Endothelial cell of umbilical vein (primary cell): ENCODE measurements around the gene WFIKKN2. TPM values are rescaled to one million over a fixed set of nuclear protein-coding genes. Genes with fewer than 3 reads are reported as not detected.

Source experiments
- BruUV-seq: library from RNA; stranded (reverse); fragments of 400-500 nt; replicated peaks from 2 replicates; lab custom pipeline; 2021; lab: Mats Ljungman, UMichigan
- CTCF ChIA-PET: fragments of 300-600, 350-600 bp; sonication (Branson Sonifier 250); formaldehyde crosslinking; loops from one replicate; lab custom pipeline; 2021; ENCODE audit warnings: antibody characterized with exemption, inconsistent platforms; lab: Charles Lee
- POLR2A ChIA-PET: fragments of 300-600, 350-600 bp; sonication (Branson Sonifier 250); formaldehyde crosslinking; loops from one replicate; lab custom pipeline; 2021; ENCODE audit warnings: antibody characterized with exemption, inconsistent platforms; lab: Charles Lee
- DNase-seq: peaks from one replicate; pipeline ENCODE4 v3.0.0-alpha.2; 2011; ENCODE audit warnings: low read depth, low spot score
- FAIRE-seq: peaks from 2 replicates; lab custom pipeline; 2011; peaks lifted over from hg19 to GRCh38; lab: Jason Lieb, UNC
- H2AFZ ChIP-seq: 2 replicates; pipeline ENCODE4 v1.6.0; 2012; ENCODE audit warnings: low read depth, low read length, control low read depth, inconsistent platforms
- H3K27ac ChIP-seq: 2 replicates; pipeline ENCODE4 v1.5.1; 2011; ENCODE audit warnings: low read depth, mild to moderate bottlenecking, control low read depth, low read length, moderate library complexity; ENCODE audit not compliant: insufficient read depth
- H3K27me3 ChIP-seq, 2 experiments: 2 replicates each; pipeline versions ENCODE4 v1.6.0 to v1.6.1; 2011; ENCODE audit warnings: low read length in 2 of 2, mixed read lengths in 1 of 2; ENCODE audit not compliant: control insufficient read depth in 2 of 2, insufficient read depth in 2 of 2
- H3K36me3 ChIP-seq, 2 experiments: 2 replicates in 1 of 2; 3 replicates in 1 of 2; pipeline ENCODE4 v1.5.1; 2011; ENCODE audit warnings: low read length in 2 of 2, mild to moderate bottlenecking in 1 of 2, moderate library complexity in 1 of 2; ENCODE audit not compliant: control insufficient read depth in 2 of 2, insufficient read depth in 2 of 2; ENCODE audit errors: extremely low read depth in 1 of 2
- H3K4me1 ChIP-seq: 3 replicates; pipeline ENCODE4 v1.5.1; 2011; ENCODE audit warnings: mild to moderate bottlenecking, low read length; ENCODE audit not compliant: control insufficient read depth, insufficient read depth; ENCODE audit errors: extremely low read depth
- H3K4me2 ChIP-seq: 2 replicates; pipeline ENCODE4 v1.6.1; 2011; ENCODE audit warnings: low read length, control low read depth, mixed read lengths; ENCODE audit not compliant: insufficient read depth
- H3K4me3 ChIP-seq, 3 experiments: fragments of 200-600 bp in 1 of 3; sonication (generic), shearing (Covaris generic) in 1 of 3; replicated peaks in 1 of 3; 2 replicates each; pipeline ENCODE4 v1.5.1; 2011 to 2016; ENCODE audit warnings: control low read depth in 3 of 3, low read length in 3 of 3, mild to moderate bottlenecking in 2 of 3, inconsistent platforms in 1 of 3, low read depth in 1 of 3, moderate library complexity in 1 of 3; ENCODE audit not compliant: insufficient read depth in 1 of 3
- H3K79me2 ChIP-seq: 2 replicates; pipeline ENCODE4 v1.6.0; 2012; ENCODE audit warnings: low read length, inconsistent platforms; ENCODE audit not compliant: control insufficient read depth, insufficient read depth
- H3K9ac ChIP-seq: replicated peaks from 2 replicates; pipeline ENCODE3; 2011; ENCODE audit warnings: low read length, control low read depth; ENCODE audit not compliant: insufficient read depth; ENCODE audit errors: extremely low read depth
- H3K9me1 ChIP-seq: replicated peaks from 3 replicates; pipeline ENCODE4 v1.6.0; 2011; ENCODE audit warnings: mild to moderate bottlenecking, low read length; ENCODE audit not compliant: control insufficient read depth, insufficient read depth; ENCODE audit errors: extremely low read depth
- H3K9me3 ChIP-seq: replicated peaks from 2 replicates; pipeline ENCODE4 v1.5.1; 2012; ENCODE audit warnings: low read length, inconsistent platforms; ENCODE audit not compliant: control insufficient read depth, insufficient read depth
- H4K20me1 ChIP-seq: replicated peaks from 2 replicates; pipeline ENCODE3; 2011; ENCODE audit warnings: mild to moderate bottlenecking, low read length; ENCODE audit not compliant: control insufficient read depth, insufficient read depth; ENCODE audit errors: extremely low read depth
- EZH2 ChIP-seq: IDR thresholded peaks from 2 replicates; pipeline ENCODE4 v1.6.1; 2012; ENCODE audit warnings: borderline replicate concordance, low read depth, mild to moderate bottlenecking, moderate library complexity, low read length, inconsistent platforms; ENCODE audit not compliant: severe bottlenecking
- FOS ChIP-seq: IDR thresholded peaks from 2 replicates; pipeline ENCODE4 v1.6.1; 2011; ENCODE audit warnings: mild to moderate bottlenecking, low read length, moderate library complexity, borderline replicate concordance; ENCODE audit not compliant: insufficient read depth
- GATA2 ChIP-seq: IDR thresholded peaks from 2 replicates; pipeline ENCODE4 v1.7.0; 2011; ENCODE audit warnings: low read depth, mild to moderate bottlenecking, moderate library complexity, mixed read lengths, low read length; ENCODE audit not compliant: insufficient read length, insufficient read depth
- JUN ChIP-seq: IDR thresholded peaks from 2 replicates; pipeline ENCODE4 v1.6.1; 2011; ENCODE audit warnings: borderline replicate concordance, low read depth; ENCODE audit not compliant: insufficient read length, insufficient read depth
- MYC ChIP-seq: IDR thresholded peaks from one replicate; pipeline ENCODE4 v1.6.1; 2011; ENCODE audit warnings: mild to moderate bottlenecking, low read depth, low read length
- POLR2A ChIP-seq: IDR thresholded peaks from 2 replicates; pipeline ENCODE4 v1.6.1; 2012; ENCODE audit warnings: low read depth, mild to moderate bottlenecking, control low read depth, low read length
- POLR2AphosphoS5 ChIP-seq: IDR thresholded peaks from 2 replicates; pipeline ENCODE4 v1.6.1; 2012; ENCODE audit warnings: low read depth, mild to moderate bottlenecking, control low read depth, low read length, moderate library complexity; ENCODE audit not compliant: insufficient read depth
- dilution Hi-C: fragments of 300-500 bp; cut with MboI; formaldehyde crosslinking; loops from one replicate; pipeline ENCODE4 v1.15.0; 2019; ENCODE audit warnings: low sequenced_read_pairs; ENCODE audit not compliant: extremely low pct_ligation_motif_present
- intact Hi-C: fragments of 100-400 bp; cut with micrococcal nuclease; formaldehyde crosslinking; loops from one replicate; pipeline ENCODE4 v1.10.0; 2022
- polyA plus RNA-seq, 4 experiments: library from polyadenylated mRNA; depleted of rRNA in 3 of 4; stranded (reverse) in 3 of 4; unstranded in 1 of 4; fragments of >200 nt; gene quantifications; 2 replicates each; pipeline versions ENCODE4 v1.2.1 to v1.2.3, GENCODE V29; 2011 to 2012; ENCODE audit warnings: missing spikeins in 1 of 4
- total RNA-seq: library from RNA; stranded (reverse); gene quantifications from 2 replicates; pipeline ENCODE4 v1.2.3, GENCODE V29; 2021
- TF ChIP-seq, protein P1 (sequence below), 2 donors: IDR thresholded peaks; 1 replicate in 1 of 2; 2 replicates in 1 of 2; pipeline ENCODE4 v1.5.1; 2011; ENCODE audit warnings: low read length in 2 of 2, mild to moderate bottlenecking in 2 of 2, moderate library complexity in 2 of 2, control low read depth in 1 of 2, inconsistent platforms in 1 of 2, low read depth in 1 of 2; ENCODE audit not compliant: insufficient read depth in 1 of 2; ENCODE audit errors: extremely low read depth in 1 of 2
- TF ChIP-seq, protein P2 (sequence below): IDR thresholded peaks from 2 replicates; pipeline ENCODE4 v1.6.1; 2011; ENCODE audit not compliant: insufficient read depth, insufficient read length

WFIKKN2 gene
- total and polyA plus RNA-seq, 2 donors (not counting 3 experiments of a cell fraction or from before 2014, with no cell fraction given): 0.03 TPM; not detected in 1

DNA sequence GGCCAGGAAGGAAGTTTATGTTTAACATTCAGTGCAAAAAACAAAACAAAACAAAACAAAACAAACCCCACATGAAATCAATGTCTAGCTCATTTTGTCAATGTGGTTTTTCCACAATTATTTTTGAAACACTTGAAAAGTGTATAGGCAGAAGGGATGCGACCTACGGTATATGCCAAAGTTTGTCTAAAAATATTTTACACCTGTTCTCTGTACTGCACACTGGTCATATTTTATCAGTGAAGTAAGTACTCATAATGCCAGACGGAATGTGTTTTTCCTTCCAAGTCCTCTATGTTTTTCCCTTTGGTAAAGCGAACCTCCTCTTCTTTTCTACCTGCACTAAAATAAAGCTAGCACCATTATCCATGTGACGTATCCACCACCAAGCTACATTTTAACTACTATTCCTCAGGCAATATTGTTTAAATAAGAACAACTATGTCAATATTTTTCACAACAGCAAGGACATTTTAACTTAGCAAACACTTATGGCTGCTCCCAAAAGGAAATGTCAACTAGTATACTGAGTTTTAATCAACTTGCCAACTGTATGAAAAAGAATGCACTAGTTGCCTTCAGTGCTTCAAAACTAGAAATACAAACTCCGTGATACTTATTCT, 20.4 kb downstream of the WFIKKN2 start:
- H3K36me3 ChIP-seq: no peaks in the 10 kb centered on the region
- no peaks in the 10 kb centered on the region for H4K20me1 ChIP-seq
- BruUV-seq: no TSS peak
- H3K9me3 ChIP-seq: no peaks in the 10 kb centered on the region
- ChIA-PET CTCF (interaction anchor here (0.6 to 2.2 kb wide), 6 partner anchors 73 to 145 kb away, joined by 3 to 8 read pairs (median 4); no protein-coding TSS in a partner anchor), POLR2A (interaction anchor here (6.1 kb wide), 1 partner anchor 10 kb away, joined by 67 read pairs; the partner anchor contains the start of gene TOB1)
- no peak for FAIRE-seq
- dilution Hi-C loops: no loop called here
- no peaks in the 10 kb centered on the region for H3K79me2 ChIP-seq
- H3K27ac ChIP-seq: no peak overlapping the region
- H3K9me1 ChIP-seq: no peaks in the 10 kb centered on the region
- DNase-seq: no peak
- peaks cover 10% of the 10 kb centered on the region for H3K4me1 ChIP-seq
- no peak overlapping the region for H3K9ac ChIP-seq
- TF ChIP-seq JUN (no peak), POLR2A (no peak), MYC (no peak), FOS (no peak), GATA2 (no peak), EZH2 (no peak), POLR2AphosphoS5 (no peak)
- TF ChIP-seq, protein P1, sequence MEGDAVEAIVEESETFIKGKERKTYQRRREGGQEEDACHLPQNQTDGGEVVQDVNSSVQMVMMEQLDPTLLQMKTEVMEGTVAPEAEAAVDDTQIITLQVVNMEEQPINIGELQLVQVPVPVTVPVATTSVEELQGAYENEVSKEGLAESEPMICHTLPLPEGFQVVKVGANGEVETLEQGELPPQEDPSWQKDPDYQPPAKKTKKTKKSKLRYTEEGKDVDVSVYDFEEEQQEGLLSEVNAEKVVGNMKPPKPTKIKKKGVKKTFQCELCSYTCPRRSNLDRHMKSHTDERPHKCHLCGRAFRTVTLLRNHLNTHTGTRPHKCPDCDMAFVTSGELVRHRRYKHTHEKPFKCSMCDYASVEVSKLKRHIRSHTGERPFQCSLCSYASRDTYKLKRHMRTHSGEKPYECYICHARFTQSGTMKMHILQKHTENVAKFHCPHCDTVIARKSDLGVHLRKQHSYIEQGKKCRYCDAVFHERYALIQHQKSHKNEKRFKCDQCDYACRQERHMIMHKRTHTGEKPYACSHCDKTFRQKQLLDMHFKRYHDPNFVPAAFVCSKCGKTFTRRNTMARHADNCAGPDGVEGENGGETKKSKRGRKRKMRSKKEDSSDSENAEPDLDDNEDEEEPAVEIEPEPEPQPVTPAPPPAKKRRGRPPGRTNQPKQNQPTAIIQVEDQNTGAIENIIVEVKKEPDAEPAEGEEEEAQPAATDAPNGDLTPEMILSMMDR (IDR thresholded peaks at IDR 0.05; ENCODE audit: extremely low read depth in 1 of 2, insufficient read depth in 1 of 2, low read depth in 1 of 2, low read length in 2 of 2): no peak
- TF ChIP-seq, protein P2, sequence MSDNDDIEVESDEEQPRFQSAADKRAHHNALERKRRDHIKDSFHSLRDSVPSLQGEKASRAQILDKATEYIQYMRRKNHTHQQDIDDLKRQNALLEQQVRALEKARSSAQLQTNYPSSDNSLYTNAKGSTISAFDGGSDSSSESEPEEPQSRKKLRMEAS: no peak
- H2AFZ ChIP-seq: no peak overlapping the region
- H3K27me3 ChIP-seq: peaks cover 7 to 16% of the 10 kb centered on the region in 2 experiments
- intact Hi-C loops: no loop called here
- no peak overlapping the region for H3K4me3 ChIP-seq
- no peak overlapping the region for H3K4me2 ChIP-seq
